Upper lobe of left lung (tissue), 4 donors: ENCODE data around the gene SLC22A12.

Source experiments
- CTCF ChIP-seq, 6 experiments: fragments of 450-650 bp in 4 of 6; fragments of 200-600 bp in 2 of 6; sonication (generic) in 2 of 6; IDR thresholded peaks; one replicate each; pipeline ENCODE4 v1.5.1; 2016 to 2019; ENCODE audit warnings: antibody characterized with exemption in 6 of 6
- POLR2AphosphoS5 ChIP-seq, 2 donors: sonication (generic); formaldehyde crosslinking; IDR thresholded peaks; one replicate each; pipeline ENCODE4 v1.5.1; 2017; ENCODE audit warnings: antibody characterized with exemption in 2 of 2

GRCh38 chr11:64608046-64608445 lies 17.0 kb downstream of the SLC22A12 start:
- TF ChIP-seq CTCF (IDR thresholded peaks at IDR 0.05) (no peak), POLR2AphosphoS5 (IDR thresholded peaks at IDR 0.05) (no peak)
